GM12878 (cell line): ENCODE measurements around the gene DYTN. TPM values are rescaled to one million over a fixed set of nuclear protein-coding genes. Genes with fewer than 3 reads are reported as not detected.

ENCODE experiments used
- ATAC-seq: fragments of 200-7000 bp; cut with Tn5 transposase; 3 replicates; pipeline ENCODE4 v1.9.1; 2020; ENCODE audit warnings: mild to moderate bottlenecking, moderate library complexity
- BruUV-seq: library from RNA; stranded (reverse); fragments of 400-500 nt; replicated peaks from 2 replicates; lab custom pipeline; 2021; lab: Mats Ljungman, UMichigan
- CTCF ChIA-PET: fragments of 300-600 bp; sonication (Branson Sonifier 250); formaldehyde crosslinking; extraction: SDS; loops from one replicate; lab custom pipeline; 2021; ENCODE audit warnings: inconsistent platforms; lab: Yijun Ruan, JAX
- POLR2A ChIA-PET: fragments of 350-600 bp; formaldehyde crosslinking; extraction: SDS; loops from one replicate; lab custom pipeline; 2021; ENCODE audit warnings: inconsistent platforms; lab: Charles Lee
- RAD21 ChIA-PET: fragments of 300-600 bp; sonication (Branson Sonifier 250); formaldehyde crosslinking; loops from one replicate; lab custom pipeline; 2023; ENCODE audit warnings: antibody characterized with exemption; ENCODE audit not compliant: unreplicated experiment; lab: Charles Lee
- SMC1A ChIA-PET: fragments of 300-600 bp; sonication (Branson Sonifier 250); formaldehyde crosslinking; loops from one replicate; lab custom pipeline; 2023; ENCODE audit not compliant: unreplicated experiment, uncharacterized antibody; lab: Charles Lee
- DNase-seq: peaks from one replicate; pipeline ENCODE4 v3.0.0-alpha.2; 2011; ENCODE audit warnings: low read depth, low spot score
- FAIRE-seq: peaks from 3 replicates; lab custom pipeline; 2011; peaks lifted over from hg19 to GRCh38; lab: Jason Lieb, UNC
- H2AFZ ChIP-seq: 2 replicates; pipeline ENCODE4 v1.6.0; 2011; ENCODE audit warnings: low read depth, low read length, control low read depth; ENCODE audit not compliant: control insufficient read depth
- H3K27ac ChIP-seq: 2 replicates; pipeline ENCODE4 v1.5.1; 2011; ENCODE audit warnings: control low read depth; ENCODE audit not compliant: control insufficient read depth, insufficient read depth
- H3K27me3 ChIP-seq, 2 experiments: replicated peaks in 1 of 2; 2 replicates each; pipeline versions ENCODE4 v1.6.0 to v1.6.1; 2011; ENCODE audit warnings: low read length in 1 of 2; ENCODE audit not compliant: control insufficient read depth in 2 of 2, insufficient read depth in 2 of 2
- H3K36me3 ChIP-seq, 2 experiments: 2 replicates each; pipeline ENCODE4 v1.5.1; 2011; ENCODE audit warnings: low read length in 1 of 2; ENCODE audit not compliant: control insufficient read depth in 2 of 2, insufficient read depth in 2 of 2
- H3K4me1 ChIP-seq: 2 replicates; pipeline ENCODE4 v1.6.1; 2011; ENCODE audit warnings: mild to moderate bottlenecking, low read length, moderate library complexity, mixed read lengths; ENCODE audit not compliant: control insufficient read depth, insufficient read depth
- H3K4me2 ChIP-seq: 2 replicates; pipeline ENCODE4 v1.6.0; 2011; ENCODE audit warnings: control low read depth; ENCODE audit not compliant: control insufficient read depth, insufficient read depth
- H3K4me3 ChIP-seq: fragments of 200-600 bp; sonication (generic); 2 replicates; pipeline ENCODE4 v1.5.1; 2016
- H3K79me2 ChIP-seq: 2 replicates; pipeline ENCODE4 v1.6.0; 2011; ENCODE audit warnings: low read length; ENCODE audit not compliant: control insufficient read depth, insufficient read depth
- H3K9ac ChIP-seq: 2 replicates; pipeline ENCODE4 v1.8.0; 2011; ENCODE audit warnings: low read length, control low read depth, mixed read lengths; ENCODE audit not compliant: control insufficient read depth, insufficient read depth
- H3K9me3 ChIP-seq: replicated peaks from 3 replicates; pipeline ENCODE4 v1.5.1; 2011; ENCODE audit warnings: mild to moderate bottlenecking, low read length; ENCODE audit not compliant: control insufficient read depth, insufficient read depth
- H4K20me1 ChIP-seq: 2 replicates; pipeline ENCODE4 v1.6.0; 2011; ENCODE audit not compliant: control insufficient read depth, insufficient read depth
- BRCA1 ChIP-seq: IDR thresholded peaks from 2 replicates; pipeline ENCODE4 v1.6.1; 2011; ENCODE audit warnings: low read depth, low read length, improper control_type of control experiment
- EP300 ChIP-seq, 2 experiments: fragments of 150-350 bp in 1 of 2; IDR thresholded peaks; 2 replicates each; pipeline ENCODE4 v1.6.1; 2011 to 2012; ENCODE audit warnings: low read depth in 2 of 2, low read length in 2 of 2, borderline replicate concordance in 1 of 2, improper control_type of control experiment in 1 of 2, inconsistent platforms in 1 of 2; ENCODE audit not compliant: control insufficient read depth in 1 of 2
- ESRRA ChIP-seq: IDR thresholded peaks from 2 replicates; pipeline ENCODE4 v1.6.1; 2012; ENCODE audit warnings: mild to moderate bottlenecking, low read length, improper control_type of control experiment
- MEF2B ChIP-seq: fragments of 450-650 bp; IDR thresholded peaks from 2 replicates; pipeline ENCODE4 v1.6.1; 2018; ENCODE audit warnings: mild to moderate bottlenecking, moderate library complexity; ENCODE audit not compliant: partially characterized antibody, poor library complexity, severe bottlenecking
- NBN ChIP-seq: fragments of 450-650 bp; IDR thresholded peaks from 2 replicates; pipeline ENCODE4 v1.6.1; 2016
- NR2F1 ChIP-seq: fragments of 450-650 bp; conservative IDR thresholded peaks from 2 replicates; pipeline ENCODE4 v1.6.1; 2017; ENCODE audit warnings: mild to moderate bottlenecking
- PAX8 ChIP-seq: fragments of 450-650 bp; IDR thresholded peaks from 2 replicates; pipeline ENCODE4 v1.6.1; 2017; ENCODE audit warnings: mild to moderate bottlenecking, moderate library complexity
- RUNX3 ChIP-seq: IDR thresholded peaks from 2 replicates; pipeline ENCODE4 v1.6.1; 2012; ENCODE audit warnings: low read length, inconsistent platforms
- TBL1XR1 ChIP-seq: IDR thresholded peaks from 2 replicates; pipeline ENCODE4 v1.6.1; 2012; ENCODE audit warnings: low read depth, low read length, improper control_type of control experiment
- ZNF24 ChIP-seq: fragments of 450-650 bp; IDR thresholded peaks from 2 replicates; pipeline ENCODE4 v1.6.1; 2017; ENCODE audit warnings: antibody characterized with exemption, mild to moderate bottlenecking
- WGBS: methylation state at CpG from one replicate; pipeline ENCODE4 v1.1.6; 2016; ENCODE audit warnings: low lambda C conversion rate; ENCODE audit not compliant: insufficient replicate concordance, insufficient coverage; ENCODE audit errors: missing lambda C conversion rate; 5-methylcytosine and 5-hydroxymethylcytosine counted together
- in situ Hi-C: fragments of 300-500 bp; cut with MboI; formaldehyde crosslinking; loops from 9 replicates; pipeline ENCODE4 v1.14.3; 2018; ENCODE audit warnings: mixed read lengths
- intact Hi-C: fragments of 100-400 bp; cut with micrococcal nuclease; formaldehyde crosslinking; loops from one replicate; pipeline ENCODE4 v1.14.2; 2022; ENCODE audit not compliant: unreplicated experiment
- polyA plus RNA-seq, 11 experiments: library from polyadenylated mRNA; depleted of rRNA in 4 of 11; unstranded in 6 of 11; stranded (reverse) in 5 of 11; fragments of >200 nt; fragmentation: Nextera tagmentation in 4 of 11; fragmentation: Illumina TruSeq in 1 of 11; extraction: Ambion mirVana in 4 of 11; extraction: Trizol in 1 of 11; gene quantifications; 1 replicate in 1 of 11; 2 replicates in 10 of 11; pipeline versions ENCODE4 v1.2.1 to v1.2.3, GENCODE V29; 2011 to 2016; ENCODE audit warnings: inconsistent platforms in 2 of 11, missing spikeins in 2 of 11, low read depth in 1 of 11
- total RNA-seq, 4 experiments: library from RNA; depleted of rRNA in 3 of 4; stranded (reverse); fragments of >200 nt in 3 of 4; fragmentation: Illumina TruSeq in 1 of 4; extraction: Trizol in 1 of 4; gene quantifications; 2 replicates each; pipeline versions ENCODE4 v1.2.1 to v1.2.3, GENCODE V29; 2013 to 2021
- TF ChIP-seq, protein P1 (sequence below): fragments of 450-650 bp; conservative IDR thresholded peaks from 2 replicates; pipeline ENCODE4 v1.6.1; 2017; ENCODE audit warnings: mild to moderate bottlenecking, moderate library complexity
- TF ChIP-seq, protein P2 (sequence below): IDR thresholded peaks from 2 replicates; pipeline ENCODE4 v1.6.1; 2012; ENCODE audit warnings: low read depth, low read length, improper control_type of control experiment
- TF ChIP-seq, protein P3 (sequence below): IDR thresholded peaks from 2 replicates; pipeline ENCODE4 v1.6.1; 2012; ENCODE audit warnings: low read depth, low read length, improper control_type of control experiment

Gene DYTN
- total and polyA plus RNA-seq, 10 of the 15 experiments (the other 5 are each of a cell fraction or from before 2014, with no cell fraction given): 0.02 to 0.32 (median 0.09) TPM; not detected in 3

DNA sequence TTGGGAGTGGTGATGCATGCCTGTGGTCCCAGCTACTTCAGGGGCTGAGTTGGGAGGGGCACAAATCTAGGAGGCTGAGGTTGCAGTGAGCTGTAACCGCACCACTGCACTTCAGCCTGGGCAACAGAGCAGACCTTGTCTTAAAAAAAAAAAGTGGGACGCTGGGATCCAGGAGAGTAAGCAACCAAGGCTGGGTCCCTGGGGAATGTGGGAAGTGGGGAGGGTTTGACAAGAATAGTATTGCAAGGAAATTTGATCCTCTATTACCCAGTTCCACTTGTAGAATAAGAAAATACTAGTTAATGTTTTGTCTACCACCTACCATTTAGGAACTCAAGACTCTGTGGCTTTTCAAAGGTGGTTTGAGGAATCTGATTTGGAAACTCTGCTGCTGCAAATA, 21.1 kb upstream of the DYTN start:
- Histone ChIP-seq H2AFZ (no peak overlapping the region), H3K4me2 (no peak overlapping the region), H3K4me3 (no peak overlapping the region), H3K9ac (no peak overlapping the region), H3K36me3 (no peaks in the 10 kb centered on the region), H3K27me3 (no peaks in the 10 kb centered on the region), H3K79me2 (no peaks in the 10 kb centered on the region), H4K20me1 (no peaks in the 10 kb centered on the region), H3K9me3 (no peaks in the 10 kb centered on the region), H3K4me1 (no peaks in the 10 kb centered on the region), H3K27ac (no peak overlapping the region)
- DNase-seq (no peak), FAIRE-seq (no peak), ATAC-seq (no peak)
- in situ Hi-C loops: no loop called here
- ChIA-PET CTCF (interaction anchor here (0.6 kb wide), 1 partner anchor 382 kb away, joined by 4 read pairs; no protein-coding TSS in a partner anchor), SMC1A (no interaction called here), RAD21 (no interaction called here), POLR2A (no interaction called here)
- TF ChIP-seq PAX8 (no peak), MEF2B (no peak), TBL1XR1 (no peak), BRCA1 (no peak), NR2F1 (no peak), RUNX3 (no peak), NBN (no peak), ZNF24 (no peak), EP300 (IDR thresholded peaks at IDR 0.05; ENCODE audit: borderline replicate concordance in 1 of 2, control insufficient read depth in 1 of 2, low read depth in 2 of 2, low read length in 2 of 2) (no peak), ESRRA (no peak)
- TF ChIP-seq, protein P1, sequence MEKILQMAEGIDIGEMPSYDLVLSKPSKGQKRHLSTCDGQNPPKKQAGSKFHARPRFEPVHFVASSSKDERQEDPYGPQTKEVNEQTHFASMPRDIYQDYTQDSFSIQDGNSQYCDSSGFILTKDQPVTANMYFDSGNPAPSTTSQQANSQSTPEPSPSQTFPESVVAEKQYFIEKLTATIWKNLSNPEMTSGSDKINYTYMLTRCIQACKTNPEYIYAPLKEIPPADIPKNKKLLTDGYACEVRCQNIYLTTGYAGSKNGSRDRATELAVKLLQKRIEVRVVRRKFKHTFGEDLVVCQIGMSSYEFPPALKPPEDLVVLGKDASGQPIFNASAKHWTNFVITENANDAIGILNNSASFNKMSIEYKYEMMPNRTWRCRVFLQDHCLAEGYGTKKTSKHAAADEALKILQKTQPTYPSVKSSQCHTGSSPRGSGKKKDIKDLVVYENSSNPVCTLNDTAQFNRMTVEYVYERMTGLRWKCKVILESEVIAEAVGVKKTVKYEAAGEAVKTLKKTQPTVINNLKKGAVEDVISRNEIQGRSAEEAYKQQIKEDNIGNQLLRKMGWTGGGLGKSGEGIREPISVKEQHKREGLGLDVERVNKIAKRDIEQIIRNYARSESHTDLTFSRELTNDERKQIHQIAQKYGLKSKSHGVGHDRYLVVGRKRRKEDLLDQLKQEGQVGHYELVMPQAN: no peak
- TF ChIP-seq, protein P2, sequence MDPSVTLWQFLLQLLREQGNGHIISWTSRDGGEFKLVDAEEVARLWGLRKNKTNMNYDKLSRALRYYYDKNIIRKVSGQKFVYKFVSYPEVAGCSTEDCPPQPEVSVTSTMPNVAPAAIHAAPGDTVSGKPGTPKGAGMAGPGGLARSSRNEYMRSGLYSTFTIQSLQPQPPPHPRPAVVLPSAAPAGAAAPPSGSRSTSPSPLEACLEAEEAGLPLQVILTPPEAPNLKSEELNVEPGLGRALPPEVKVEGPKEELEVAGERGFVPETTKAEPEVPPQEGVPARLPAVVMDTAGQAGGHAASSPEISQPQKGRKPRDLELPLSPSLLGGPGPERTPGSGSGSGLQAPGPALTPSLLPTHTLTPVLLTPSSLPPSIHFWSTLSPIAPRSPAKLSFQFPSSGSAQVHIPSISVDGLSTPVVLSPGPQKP: no peak
- TF ChIP-seq, protein P3, sequence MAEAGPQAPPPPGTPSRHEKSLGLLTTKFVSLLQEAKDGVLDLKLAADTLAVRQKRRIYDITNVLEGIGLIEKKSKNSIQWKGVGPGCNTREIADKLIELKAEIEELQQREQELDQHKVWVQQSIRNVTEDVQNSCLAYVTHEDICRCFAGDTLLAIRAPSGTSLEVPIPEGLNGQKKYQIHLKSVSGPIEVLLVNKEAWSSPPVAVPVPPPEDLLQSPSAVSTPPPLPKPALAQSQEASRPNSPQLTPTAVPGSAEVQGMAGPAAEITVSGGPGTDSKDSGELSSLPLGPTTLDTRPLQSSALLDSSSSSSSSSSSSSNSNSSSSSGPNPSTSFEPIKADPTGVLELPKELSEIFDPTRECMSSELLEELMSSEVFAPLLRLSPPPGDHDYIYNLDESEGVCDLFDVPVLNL: no peak
- WGBS: 66% methylated on average over 2 of the region's 2 CpGs
- intact Hi-C loops: no loop called here
- BruUV-seq: no TSS peak
